Keratinocyte (primary cell): ENCODE data around the gene ATP5F1B. TPM values are rescaled to one million over a fixed set of nuclear protein-coding genes. Genes with fewer than 3 reads are reported as not detected.

Experiments
- DNase-seq: peaks from one replicate; pipeline ENCODE4 v3.0.0-alpha.2; 2011; ENCODE audit warnings: low read depth, missing footprints, low spot score
- FAIRE-seq: peaks from 2 replicates; lab custom pipeline; 2011; peaks lifted over from hg19 to GRCh38; lab: Jason Lieb, UNC
- H2AFZ ChIP-seq: 2 replicates; pipeline ENCODE4 v1.6.0; 2012; ENCODE audit warnings: low read length, control low read depth, inconsistent platforms; ENCODE audit not compliant: control insufficient read depth
- H3K27ac ChIP-seq: 2 replicates; pipeline ENCODE4 v1.5.1; 2011; ENCODE audit warnings: low read length; ENCODE audit not compliant: control insufficient read depth, insufficient read depth
- H3K27me3 ChIP-seq: 3 replicates; pipeline ENCODE4 v1.6.0; 2011; ENCODE audit warnings: low read length; ENCODE audit not compliant: control insufficient read depth, insufficient read depth; ENCODE audit errors: extremely low read depth
- H3K36me3 ChIP-seq, 2 experiments: 2 replicates in 1 of 2; 3 replicates in 1 of 2; pipeline ENCODE4 v1.5.1; 2011; ENCODE audit warnings: low read length in 2 of 2, mild to moderate bottlenecking in 1 of 2; ENCODE audit not compliant: control insufficient read depth in 2 of 2, insufficient read depth in 2 of 2; ENCODE audit errors: extremely low read depth in 1 of 2
- H3K4me1 ChIP-seq: 3 replicates; pipeline ENCODE4 v1.5.1; 2011; ENCODE audit warnings: low read length; ENCODE audit not compliant: control insufficient read depth, insufficient read depth; ENCODE audit errors: extremely low read depth
- H3K4me2 ChIP-seq: 3 replicates; pipeline ENCODE4 v1.6.0; 2011; ENCODE audit warnings: low read depth, low read length; ENCODE audit not compliant: control insufficient read depth, insufficient read depth; ENCODE audit errors: extremely low read depth
- H3K4me3 ChIP-seq, 3 experiments: fragments of 200-600 bp in 1 of 3; sonication (generic) in 1 of 3; 2 replicates in 2 of 3; 3 replicates in 1 of 3; pipeline ENCODE4 v1.5.1; 2011 to 2016; ENCODE audit warnings: low read length in 3 of 3, mild to moderate bottlenecking in 3 of 3, control low read depth in 2 of 3, inconsistent platforms in 1 of 3, low read depth in 1 of 3, mixed read lengths in 1 of 3, mixed run types in 1 of 3, moderate library complexity in 1 of 3; ENCODE audit not compliant: control insufficient read depth in 2 of 3, insufficient read depth in 2 of 3; ENCODE audit errors: extremely low read depth in 1 of 3
- H3K79me2 ChIP-seq: 2 replicates; pipeline ENCODE4 v1.6.0; 2012; ENCODE audit warnings: low read length; ENCODE audit not compliant: control insufficient read depth, insufficient read depth
- H3K9ac ChIP-seq: 3 replicates; pipeline ENCODE4 v1.6.0; 2011; ENCODE audit warnings: low read length; ENCODE audit not compliant: control insufficient read depth, insufficient read depth; ENCODE audit errors: extremely low read depth
- H3K9me1 ChIP-seq: 3 replicates; pipeline ENCODE4 v1.6.0; 2011; ENCODE audit warnings: low read length; ENCODE audit not compliant: control insufficient read depth, insufficient read depth; ENCODE audit errors: extremely low read depth
- H3K9me3 ChIP-seq: 2 replicates; pipeline ENCODE4 v1.5.1; 2012; ENCODE audit warnings: low read depth, low read length; ENCODE audit not compliant: control insufficient read depth
- H4K20me1 ChIP-seq: 3 replicates; pipeline ENCODE4 v1.6.0; 2011; ENCODE audit warnings: low read length; ENCODE audit not compliant: control insufficient read depth, insufficient read depth; ENCODE audit errors: extremely low read depth
- EZH2 ChIP-seq: IDR thresholded peaks from one replicate; pipeline ENCODE4 v1.6.1; 2012; ENCODE audit warnings: inconsistent platforms, mild to moderate bottlenecking, low read length, moderate library complexity
- dilution Hi-C: fragments of 300-500 bp; cut with MboI; formaldehyde crosslinking; loops from one replicate; pipeline ENCODE4 v1.7.0; 2020; ENCODE audit warnings: low sequenced_read_pairs; ENCODE audit not compliant: extremely low pct_ligation_motif_present
- polyA plus RNA-seq, 5 experiments: library from polyadenylated mRNA; depleted of rRNA in 3 of 5; stranded (reverse) in 3 of 5; stranded (forward) in 1 of 5; unstranded in 1 of 5; fragments of >200 nt; gene quantifications; 1 replicate in 1 of 5; 2 replicates in 3 of 5; 3 replicates in 1 of 5; pipeline versions ENCODE4 v1.2.1 to v1.2.3, GENCODE V29; 2011 to 2012; ENCODE audit warnings: missing spikeins in 2 of 5, low read depth in 1 of 5, low replicate concordance in 1 of 5
- TF ChIP-seq, protein P1 (sequence below), 3 experiments: IDR thresholded peaks in 1 of 3; conservative IDR thresholded peaks in 1 of 3; optimal IDR thresholded peaks in 1 of 3; 2 replicates in 2 of 3; 3 replicates in 1 of 3; pipeline versions ENCODE3 to v1.5.1; 2011; ENCODE audit warnings: low read length in 3 of 3, mild to moderate bottlenecking in 3 of 3, moderate library complexity in 2 of 3, control low read depth in 1 of 3, inconsistent platforms in 1 of 3; ENCODE audit not compliant: insufficient read depth in 2 of 3; ENCODE audit errors: extremely low read depth in 1 of 3

Gene ATP5F1B
- polyA plus RNA-seq, 1 donor (not counting 4 experiments of a cell fraction or from before 2014, with no cell fraction given): 1,488 TPM

DNA sequence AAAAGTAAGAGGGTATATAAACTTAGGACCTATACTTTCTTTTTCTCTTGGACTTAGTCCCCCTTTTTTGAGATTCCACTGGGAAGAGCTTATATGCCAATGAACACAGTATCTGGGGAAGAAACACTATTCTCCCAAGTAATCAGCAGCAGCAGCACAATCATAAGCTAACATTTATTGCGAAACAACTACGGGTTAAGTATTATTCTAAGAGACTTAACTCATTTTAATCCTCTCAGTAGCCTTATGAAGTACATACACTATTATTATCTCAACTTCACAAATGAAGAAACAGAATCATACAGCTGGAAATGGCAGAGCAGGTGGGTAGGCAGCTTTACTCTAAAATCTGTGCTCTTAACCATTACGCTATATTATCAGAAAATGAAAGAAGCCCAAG is 43.5 kb downstream of the ATP5F1B start:
- Histone ChIP-seq H3K79me2 (no peaks in the 10 kb centered on the region), H3K4me1 (no peaks in the 10 kb centered on the region), H3K9me3 (no peaks in the 10 kb centered on the region), H3K9me1 (no peaks in the 10 kb centered on the region), H3K4me2 (no peak overlapping the region), H3K27ac (no peak overlapping the region), H3K4me3 (no peak overlapping the region), H3K27me3 (no peaks in the 10 kb centered on the region), H2AFZ (no peak overlapping the region), H4K20me1 (no peaks in the 10 kb centered on the region), H3K36me3 (peaks cover 57 to 67% of the 10 kb centered on the region in 2 experiments), H3K9ac (no peak overlapping the region)
- no peak for TF ChIP-seq EZH2
- TF ChIP-seq, protein P1, sequence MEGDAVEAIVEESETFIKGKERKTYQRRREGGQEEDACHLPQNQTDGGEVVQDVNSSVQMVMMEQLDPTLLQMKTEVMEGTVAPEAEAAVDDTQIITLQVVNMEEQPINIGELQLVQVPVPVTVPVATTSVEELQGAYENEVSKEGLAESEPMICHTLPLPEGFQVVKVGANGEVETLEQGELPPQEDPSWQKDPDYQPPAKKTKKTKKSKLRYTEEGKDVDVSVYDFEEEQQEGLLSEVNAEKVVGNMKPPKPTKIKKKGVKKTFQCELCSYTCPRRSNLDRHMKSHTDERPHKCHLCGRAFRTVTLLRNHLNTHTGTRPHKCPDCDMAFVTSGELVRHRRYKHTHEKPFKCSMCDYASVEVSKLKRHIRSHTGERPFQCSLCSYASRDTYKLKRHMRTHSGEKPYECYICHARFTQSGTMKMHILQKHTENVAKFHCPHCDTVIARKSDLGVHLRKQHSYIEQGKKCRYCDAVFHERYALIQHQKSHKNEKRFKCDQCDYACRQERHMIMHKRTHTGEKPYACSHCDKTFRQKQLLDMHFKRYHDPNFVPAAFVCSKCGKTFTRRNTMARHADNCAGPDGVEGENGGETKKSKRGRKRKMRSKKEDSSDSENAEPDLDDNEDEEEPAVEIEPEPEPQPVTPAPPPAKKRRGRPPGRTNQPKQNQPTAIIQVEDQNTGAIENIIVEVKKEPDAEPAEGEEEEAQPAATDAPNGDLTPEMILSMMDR (optimal IDR thresholded peaks at IDR 0.05 in 1 of 3, IDR thresholded peaks at IDR 0.05 in 1 of 3, conservative IDR thresholded peaks at IDR 0.05 in 1 of 3; ENCODE audit: extremely low read depth in 1 of 3, insufficient read depth in 2 of 3, low read length in 3 of 3): no peak
- DNase-seq: no peak
- dilution Hi-C loops: no loop called here
- no peak for FAIRE-seq

DNA sequence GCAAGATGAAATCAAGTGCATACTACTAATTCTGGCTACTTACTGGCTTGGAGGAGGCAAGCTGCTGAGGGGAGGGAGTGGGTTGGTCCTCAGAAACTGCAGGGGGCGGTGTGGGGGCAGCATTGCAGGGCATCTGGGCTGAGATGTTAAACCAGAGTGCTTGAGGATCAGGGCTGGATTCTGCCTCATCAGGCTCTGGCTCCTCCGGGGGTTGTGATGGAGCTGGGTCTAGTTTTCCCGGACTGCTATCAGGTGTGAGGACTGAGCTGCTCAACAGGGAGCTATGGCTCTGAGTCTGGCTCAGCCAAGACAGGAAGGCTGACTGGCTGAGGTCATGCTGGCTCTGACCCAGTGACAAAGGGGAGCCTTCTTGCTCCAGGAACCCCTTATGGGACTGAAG is 44.3 kb downstream of the ATP5F1B start:
- DNase-seq (no peak), FAIRE-seq (no peak)
- Histone ChIP-seq H3K27me3 (no peaks in the 10 kb centered on the region), H3K4me3 (no peak overlapping the region), H4K20me1 (no peaks in the 10 kb centered on the region), H2AFZ (no peak overlapping the region), H3K9me3 (no peaks in the 10 kb centered on the region), H3K36me3 (peaks cover 57 to 64% of the 10 kb centered on the region in 2 experiments), H3K9me1 (no peaks in the 10 kb centered on the region), H3K79me2 (no peaks in the 10 kb centered on the region), H3K4me1 (no peaks in the 10 kb centered on the region), H3K9ac (no peak overlapping the region), H3K4me2 (no peak overlapping the region), H3K27ac (no peak overlapping the region)
- no peak for TF ChIP-seq EZH2
- TF ChIP-seq, protein P1 (optimal IDR thresholded peaks at IDR 0.05 in 1 of 3, IDR thresholded peaks at IDR 0.05 in 1 of 3, conservative IDR thresholded peaks at IDR 0.05 in 1 of 3; ENCODE audit: extremely low read depth in 1 of 3, insufficient read depth in 2 of 3, low read length in 3 of 3): peak in 1 of 3 experiments; percentile 42
- dilution Hi-C loops: no loop called here
